GM18517 (cell line): ENCODE measurements around the gene MYO1D.

Experiments
- ATAC-seq: cut with Tn5 transposase; IDR thresholded peaks from one replicate; pipeline ENCODE4 v1.9.1; 2021; ENCODE audit warnings: mild to moderate bottlenecking, moderate library complexity; ENCODE audit not compliant: unreplicated experiment

MYO1D gene

GRCh38 chr17:32445971-32446370 lies 431.0 kb downstream of the MYO1D start:
- no peak for ATAC-seq

DNA sequence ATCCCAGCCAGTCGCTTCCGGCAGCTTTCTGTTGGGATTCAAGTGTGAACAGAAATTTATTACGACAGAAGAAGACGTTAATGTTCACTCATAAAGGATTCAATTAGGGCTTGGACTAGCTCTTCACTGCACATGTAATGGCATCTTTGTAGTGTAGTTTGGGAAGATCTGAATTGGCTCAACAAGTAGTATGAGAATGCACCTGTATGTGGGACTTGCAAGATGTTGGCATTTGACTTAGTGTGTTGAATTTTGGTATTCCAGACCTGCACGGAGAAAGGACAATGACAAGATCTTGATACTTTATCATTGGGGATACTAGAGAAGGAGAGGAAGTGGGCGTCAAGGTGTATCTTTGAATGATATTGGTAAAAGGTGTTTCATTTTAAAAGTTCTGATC lies 431.4 kb downstream of the MYO1D start:
- ATAC-seq, result no peak

- ATAC-seq, result peak; percentile 18
These were observed 431.9 kb downstream of the MYO1D start for GRCh38 chr17:32445074-32445415.

GRCh38 chr17:32444301-32445073 lies 432.4 kb downstream of the MYO1D start, which contains the start of gene PSMD11:
TSS of gene PSMD11 (plus strand) at chr17:32444510. CDS start at chr17:32444524, 14 bp downstream.
- ATAC-seq, result peak; percentile 86

- ATAC-seq, result no peak
These were observed 433.1 kb downstream of the MYO1D start for GRCh38 chr17:32443827-32444300.
